Heart left ventricle (tissue), 13 donors: ENCODE results near the gene PIK3AP1.

Experiments used
- CTCF ChIP-seq, 12 donors: fragments of 200-600 bp; sonication (generic) in 4 of 12; IDR thresholded peaks; one replicate each; pipeline versions ENCODE4 v1.5.0 to v1.8.0; 2018 to 2022; ENCODE audit warnings: antibody characterized with exemption in 12 of 12, mild to moderate bottlenecking in 5 of 12
- POLR2A ChIP-seq, 2 donors: fragments of 450-650 bp; IDR thresholded peaks; one replicate each; pipeline ENCODE4 v1.6.1; 2017; ENCODE audit warnings: antibody characterized with exemption in 2 of 2, mild to moderate bottlenecking in 2 of 2, moderate library complexity in 2 of 2
- donor health status: ischemic (EF 13 %, LVEDD 7.1; RV severe dilation, severe dysfunction).
- donor health status: DM: no; HTN: yes; CAD: no.
- donor health status: DM: no; HTN: no; CAD: no.
- donor health status: ischemic (EF 25% LVEDD 6.9; RV normal size, moderate dysfunction).
- donor health status: ischemic (EF 25% LVEDD 5.7; RV mildly dilated, moderate dysfunction).
- donor health status: ischemic (EF 35%, LVEDD 5.7; RV mildly dilated, moderate dysfunction).
- donor health status: nonischemic (EF 11% LVEDD 7.7; RV severe dilation, severe dysfunction).
- donor health status: DM: yes; HTN: yes; CAD: no.
- donor health status: PGD.
- donor health status: ischemic (EF 29% LVEDD 5.4; RV normal size, mild dysfunction).
- donor health status: nonischemic (EF 23%, LVEDD 6.1; RV moderate dilation, normal function).

- no peak for TF ChIP-seq CTCF (IDR thresholded peaks at IDR 0.05)
- no peak for TF ChIP-seq POLR2A (IDR thresholded peaks at IDR 0.05)
These were observed 141.7 kb downstream of the PIK3AP1 start for GRCh38 chr10:96578633-96579032.
